KOPT-K1 (cell line): ENCODE results near the gene SAFB2.

Experiments
- H3K27ac ChIP-seq: fragments of 200-600 bp; sonication (generic); 2 replicates; pipeline ENCODE4 v1.5.1; 2016; ENCODE audit warnings: antibody characterized with exemption, mild to moderate bottlenecking, low read depth, low read length; ENCODE audit not compliant: poor library complexity, severe bottlenecking
- H3K36me3 ChIP-seq: fragments of 200-600 bp; sonication (generic); 2 replicates; pipeline ENCODE4 v1.5.1; 2017; ENCODE audit warnings: antibody characterized with exemption, mild to moderate bottlenecking, low read length, moderate library complexity; ENCODE audit not compliant: insufficient read depth
- H3K9me3 ChIP-seq: fragments of 200-600 bp; sonication (generic); 2 replicates; pipeline ENCODE4 v1.5.1; 2017; ENCODE audit warnings: antibody characterized with exemption, low read length, mild to moderate bottlenecking; ENCODE audit not compliant: insufficient read depth, poor library complexity, severe bottlenecking

The SAFB2 gene

GRCh38 chr19:5537870-5538269 is 84.7 kb downstream of the SAFB2 start:
- H3K9me3 ChIP-seq, result peaks cover 22% of the 10 kb centered on the region
- no peaks in the 10 kb centered on the region for H3K36me3 ChIP-seq
- H3K27ac ChIP-seq, result no peak overlapping the region
